Measurements from ENCODE around the gene CALML3. TPM values are rescaled to one million over a fixed set of nuclear protein-coding genes. Genes with fewer than 3 reads are reported as not detected.

CALML3 gene
- total and polyA plus RNA-seq, 7 donors: 0.03 TPM; not detected in 6

DNA sequence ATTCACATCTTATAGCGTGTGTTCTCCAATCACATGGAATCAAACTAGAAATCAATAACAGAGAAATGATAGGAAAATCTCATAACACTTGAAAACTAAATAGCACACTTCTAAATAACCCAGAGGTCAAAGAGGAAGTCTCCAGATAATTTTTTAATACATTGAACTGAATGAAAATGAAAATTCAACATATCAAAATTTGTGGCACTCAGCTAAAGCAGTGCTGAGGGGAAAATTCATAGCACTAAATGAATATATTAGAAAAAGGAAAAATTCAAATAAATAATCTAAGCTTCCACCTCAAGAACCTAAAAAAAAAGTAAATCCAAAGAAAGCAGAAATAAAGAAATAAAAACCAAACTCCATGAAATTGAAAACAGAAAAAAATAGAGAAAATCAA, 17.3 kb downstream of the CALML3 start:
- intact Hi-C loops (cut with DNase I): no loop called here
- TF ChIP-seq, protein P1, sequence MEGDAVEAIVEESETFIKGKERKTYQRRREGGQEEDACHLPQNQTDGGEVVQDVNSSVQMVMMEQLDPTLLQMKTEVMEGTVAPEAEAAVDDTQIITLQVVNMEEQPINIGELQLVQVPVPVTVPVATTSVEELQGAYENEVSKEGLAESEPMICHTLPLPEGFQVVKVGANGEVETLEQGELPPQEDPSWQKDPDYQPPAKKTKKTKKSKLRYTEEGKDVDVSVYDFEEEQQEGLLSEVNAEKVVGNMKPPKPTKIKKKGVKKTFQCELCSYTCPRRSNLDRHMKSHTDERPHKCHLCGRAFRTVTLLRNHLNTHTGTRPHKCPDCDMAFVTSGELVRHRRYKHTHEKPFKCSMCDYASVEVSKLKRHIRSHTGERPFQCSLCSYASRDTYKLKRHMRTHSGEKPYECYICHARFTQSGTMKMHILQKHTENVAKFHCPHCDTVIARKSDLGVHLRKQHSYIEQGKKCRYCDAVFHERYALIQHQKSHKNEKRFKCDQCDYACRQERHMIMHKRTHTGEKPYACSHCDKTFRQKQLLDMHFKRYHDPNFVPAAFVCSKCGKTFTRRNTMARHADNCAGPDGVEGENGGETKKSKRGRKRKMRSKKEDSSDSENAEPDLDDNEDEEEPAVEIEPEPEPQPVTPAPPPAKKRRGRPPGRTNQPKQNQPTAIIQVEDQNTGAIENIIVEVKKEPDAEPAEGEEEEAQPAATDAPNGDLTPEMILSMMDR (IDR thresholded peaks at IDR 0.05): no peak
- Histone ChIP-seq H3K4me3 (no peak overlapping the region), H3K27ac (no peak overlapping the region), H3K9me3 (peaks cover 11% of the 10 kb centered on the region), H3K27me3 (ENCODE audit: insufficient read depth in 3 of 3, low read length in 2 of 3) (no peaks in the 10 kb centered on the region), H3K36me3 (ENCODE audit: insufficient read depth in 1 of 2, low read depth in 1 of 2) (no peaks in the 10 kb centered on the region), H3K4me1 (peaks cover 4% of the 10 kb centered on the region)
- ATAC-seq: no peak
- no peak for DNase-seq
- 97 to 99% (median 98%) methylated on average over 1 of the region's 1 CpG for WGBS, 3 donors

DNA sequence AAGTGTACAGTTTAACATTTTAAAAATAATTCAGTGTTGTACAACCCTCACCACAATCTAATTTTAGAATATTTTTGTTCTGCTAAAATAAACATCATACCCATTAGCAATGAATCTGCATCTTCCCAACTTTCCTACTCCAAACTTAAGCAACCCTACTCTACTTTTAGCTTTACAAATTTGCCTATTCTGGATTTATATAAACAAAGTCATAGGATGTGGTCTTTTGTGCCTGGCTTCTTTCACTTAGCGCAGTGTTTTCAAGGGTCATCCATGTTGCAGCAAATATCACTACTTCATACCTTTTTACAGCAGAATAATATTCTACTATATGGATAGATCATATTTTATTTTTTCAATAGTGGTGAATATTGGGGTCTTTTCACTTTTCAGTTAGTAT, 18.9 kb downstream of the CALML3 start:
- intact Hi-C loops (cut with DNase I): no loop called here
- WGBS, 3 donors: 88 to 98% (median 94%) methylated on average over 1 of the region's 1 CpG
- ATAC-seq: no peak

DNA sequence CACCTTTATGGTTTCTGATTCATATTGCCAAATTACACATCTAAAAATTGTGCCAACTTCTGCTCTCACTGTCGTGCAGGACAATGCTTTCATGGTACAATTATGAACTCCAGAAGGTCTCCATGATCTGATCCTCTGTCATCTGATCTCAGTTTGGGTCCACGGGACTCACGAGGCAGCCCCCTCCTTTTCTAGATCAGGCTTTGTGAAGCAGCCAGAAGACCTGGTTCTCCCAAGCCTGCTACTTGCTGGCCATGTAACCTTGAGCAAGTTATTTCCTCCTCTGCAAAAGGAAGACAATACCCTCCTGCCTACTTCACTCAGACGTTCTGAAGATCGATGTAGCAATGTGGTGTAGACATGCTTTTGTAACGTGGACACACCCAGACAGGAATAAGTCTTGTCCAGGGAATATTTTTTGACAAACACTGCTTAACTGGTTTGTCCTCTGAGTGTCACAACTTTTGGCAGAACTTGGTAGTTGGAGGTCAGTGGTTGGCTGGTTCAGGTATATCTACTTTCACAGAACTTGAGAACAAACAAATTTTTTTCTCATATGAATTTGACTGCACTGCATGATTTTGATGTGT, 19.6 kb downstream of the CALML3 start:
- H3K9me3 ChIP-seq: peaks cover 11% of the 10 kb centered on the region
- peaks cover 4% of the 10 kb centered on the region for H3K4me1 ChIP-seq
- DNase-seq (no peak), ATAC-seq (no peak)
- no peaks in the 10 kb centered on the region for H3K36me3 ChIP-seq (ENCODE audit: insufficient read depth in 1 of 2, low read depth in 1 of 2)
- no peak overlapping the region for H3K4me3 ChIP-seq
- intact Hi-C loops (cut with DNase I): no loop called here
- no peak overlapping the region for H3K27ac ChIP-seq
- H3K27me3 ChIP-seq (ENCODE audit: insufficient read depth in 3 of 3, low read length in 2 of 3): no peaks in the 10 kb centered on the region
- WGBS, 3 donors: 69 to 78% (median 72%) methylated on average over 6 of the region's 6 CpGs
- TF ChIP-seq, protein P1 (IDR thresholded peaks at IDR 0.05): no peak

More for the DNA sequence above, 18.9 kb downstream of the CALML3 start:
- DNase-seq: no peak
- Histone ChIP-seq H3K4me1 (peaks cover 4% of the 10 kb centered on the region), H3K27me3 (ENCODE audit: insufficient read depth in 3 of 3, low read length in 2 of 3) (no peaks in the 10 kb centered on the region), H3K9me3 (peaks cover 11% of the 10 kb centered on the region), H3K36me3 (ENCODE audit: insufficient read depth in 1 of 2, low read depth in 1 of 2) (no peaks in the 10 kb centered on the region), H3K4me3 (no peak overlapping the region), H3K27ac (no peak overlapping the region)
- TF ChIP-seq, protein P1 (IDR thresholded peaks at IDR 0.05): no peak

DNA sequence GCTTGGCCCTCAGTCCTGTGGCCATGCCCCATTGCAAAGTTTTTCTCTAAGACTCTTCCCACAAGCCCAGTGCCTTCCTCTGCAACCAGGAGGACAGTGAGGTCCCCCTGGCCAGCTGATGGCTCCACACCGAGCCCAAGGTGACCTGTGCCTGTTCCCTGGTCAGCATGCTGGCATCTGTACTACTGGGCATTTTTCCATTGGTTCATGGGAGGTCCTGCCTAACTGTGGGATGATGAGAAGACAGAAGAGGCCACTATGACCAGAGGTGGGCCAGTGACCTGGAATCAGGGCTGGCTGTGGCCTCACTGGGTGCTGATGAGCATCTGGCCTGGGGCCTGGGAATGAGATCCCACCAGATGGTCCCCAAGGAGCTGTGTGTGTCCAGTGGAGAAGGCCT, 20.2 kb downstream of the CALML3 start:
- no peak overlapping the region for H3K27ac ChIP-seq
- peaks cover 4% of the 10 kb centered on the region for H3K4me1 ChIP-seq
- no peaks in the 10 kb centered on the region for H3K36me3 ChIP-seq (ENCODE audit: insufficient read depth in 1 of 2, low read depth in 1 of 2)
- H3K27me3 ChIP-seq (ENCODE audit: insufficient read depth in 3 of 3, low read length in 2 of 3): no peaks in the 10 kb centered on the region
- peaks cover 11% of the 10 kb centered on the region for H3K9me3 ChIP-seq
- no peak for ATAC-seq
- TF ChIP-seq, protein P1 (IDR thresholded peaks at IDR 0.05): no peak
- 23 to 47% (median 40%) methylated on average over 1 of the region's 1 CpG for WGBS, 3 donors
- no peak overlapping the region for H3K4me3 ChIP-seq
- DNase-seq: no peak
- intact Hi-C loops (cut with DNase I): no loop called here

DNA sequence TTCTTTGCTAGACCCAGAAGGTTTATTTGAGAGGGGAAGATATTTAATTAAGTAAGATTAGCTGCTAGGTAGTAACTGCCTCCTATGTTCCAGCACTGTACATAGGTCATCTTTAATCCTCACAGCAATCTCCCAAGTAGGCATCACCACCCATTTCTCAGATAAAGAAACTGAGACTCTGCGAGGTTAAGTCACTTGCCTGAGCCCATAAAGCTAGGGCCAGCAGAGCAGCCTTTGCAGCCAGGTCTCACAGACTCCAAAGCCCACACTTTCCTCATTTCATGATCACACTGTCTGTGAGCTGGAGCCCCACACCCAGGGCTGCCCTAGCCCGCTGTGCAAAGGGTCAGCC, 20.6 kb downstream of the CALML3 start:
- DNase-seq: no peak
- Histone ChIP-seq H3K4me1 (peaks cover 4% of the 10 kb centered on the region), H3K4me3 (no peak overlapping the region), H3K9me3 (peaks cover 11% of the 10 kb centered on the region), H3K36me3 (ENCODE audit: insufficient read depth in 1 of 2, low read depth in 1 of 2) (no peaks in the 10 kb centered on the region), H3K27ac (no peak overlapping the region), H3K27me3 (ENCODE audit: insufficient read depth in 3 of 3, low read length in 2 of 3) (no peaks in the 10 kb centered on the region)
- WGBS, 3 donors: 94 to 100% (median 94%) methylated on average over 2 of the region's 2 CpGs
- no peak for ATAC-seq
- intact Hi-C loops (cut with DNase I): no loop called here
- TF ChIP-seq, protein P1 (IDR thresholded peaks at IDR 0.05): no peak
